RWPE1 (cell line): Measurements from ENCODE around the gene DDX51.
A peak's percentile ranks its signal among the peaks of the same experiment; 100 is the strongest.

ENCODE experiments used
- CTCF ChIA-PET: fragments of 350-600 bp; sonication (Branson Sonifier 250); formaldehyde crosslinking; extraction: SDS; loops from one replicate; lab custom pipeline; 2021; lab: Yijun Ruan, JAX
- POLR2A ChIA-PET: fragments of 400-600 bp; formaldehyde crosslinking; extraction: SDS; loops from one replicate; lab custom pipeline; 2020; ENCODE audit warnings: antibody characterized with exemption; ENCODE audit not compliant: low non-redundant PET; lab: Yijun Ruan, JAX
- DNase-seq: peaks from one replicate; pipeline ENCODE4 v3.0.0; 2012; ENCODE audit warnings: low spot score
- H3K27ac ChIP-seq: fragments of 450-650 bp; 2 replicates; pipeline ENCODE4 v1.5.1; 2017
- CTCF ChIP-seq: fragments of 450-650 bp; conservative IDR thresholded peaks from 2 replicates; pipeline ENCODE4 v1.5.1; 2017; ENCODE audit warnings: low read depth, mild to moderate bottlenecking

Gene DDX51

GRCh38 chr12:132100306-132101065 lies 43.6 kb downstream of the DDX51 start:
- H3K27ac ChIP-seq: peak overlapping the region; percentile 20
- POLR2A ChIA-PET: no interaction called here
- no peak for TF ChIP-seq CTCF
- CTCF ChIA-PET: no interaction called here
- DNase-seq: no peak

GRCh38 chr12:132099739-132100138 lies 44.4 kb downstream of the DDX51 start:
- no peak for DNase-seq
- CTCF ChIA-PET: no interaction called here
- no peak for TF ChIP-seq CTCF

GRCh38 chr12:132095520-132096409 lies 48.4 kb downstream of the DDX51 start:
- H3K27ac ChIP-seq: no peak overlapping the region
- no peak for DNase-seq
- TF ChIP-seq CTCF: no peak
- ChIA-PET CTCF (no interaction called here), POLR2A (no interaction called here)

More at GRCh38 chr12:132099739-132100138, 44.4 kb downstream of the DDX51 start:
- no peak overlapping the region for H3K27ac ChIP-seq
- POLR2A ChIA-PET: no interaction called here

- ChIA-PET CTCF (no interaction called here), POLR2A (no interaction called here)
- peak overlapping the region; percentile 43 for H3K27ac ChIP-seq
- no peak for DNase-seq
- no peak for TF ChIP-seq CTCF
These were observed 49.7 kb downstream of the DDX51 start for GRCh38 chr12:132094269-132094891.

- ChIA-PET CTCF (no interaction called here), POLR2A (no interaction called here)
- H3K27ac ChIP-seq: no peak overlapping the region
- TF ChIP-seq CTCF: no peak
- no peak for DNase-seq
These were observed 54.7 kb downstream of the DDX51 start for GRCh38 chr12:132089407-132089910.
